ENCODE measurements around the gene NUPR1. TPM values are rescaled to one million over a fixed set of nuclear protein-coding genes. Genes with fewer than 3 reads are reported as not detected.

Gene NUPR1
- total RNA-seq, 1 experiment from 2014 or later, result 0.19 TPM

- Histone ChIP-seq H3K36me3 (ENCODE audit: insufficient read depth, low read length, poor library complexity, severe bottlenecking) (no peaks in the 10 kb centered on the region), H3K4me3 (ENCODE audit: low read depth, low read length, poor library complexity, severe bottlenecking) (no peak overlapping the region), H3K27ac (ENCODE audit: low read depth, low read length, poor library complexity, severe bottlenecking) (no peak overlapping the region), H3K27me3 (replicated peaks; ENCODE audit: insufficient read depth, low read depth, low read length, poor library complexity) (no peaks in the 10 kb centered on the region), H3K9me3 (ENCODE audit: low read depth, low read length, poor library complexity, severe bottlenecking) (no peaks in the 10 kb centered on the region), H3K4me1 (ENCODE audit: insufficient read depth, low read length, poor library complexity, severe bottlenecking) (no peaks in the 10 kb centered on the region)
- DNase-seq (ENCODE audit: low spot score), result no peak
- ChIA-PET CTCF (no interaction called here), POLR2A (ENCODE audit: low non-redundant PET) (no interaction called here)
- no TSS peak for BruUV-seq (replicated peaks)
- intact Hi-C loops (cut with micrococcal nuclease; ENCODE audit: unreplicated experiment), result no loop called here
- TF ChIP-seq CTCF (conservative IDR thresholded peaks at IDR 0.05; ENCODE audit: low read depth, low read length) (no peak), EZH2 (IDR thresholded peaks at IDR 0.05; ENCODE audit: borderline replicate concordance, low read depth, low read length, poor library complexity, severe bottlenecking) (no peak)
Measured at GRCh38 chr16:28495098-28495793, 43.5 kb downstream of the NUPR1 start.

- Histone ChIP-seq H3K9me3 (ENCODE audit: low read depth, low read length, poor library complexity, severe bottlenecking) (no peaks in the 10 kb centered on the region), H3K4me3 (ENCODE audit: low read depth, low read length, poor library complexity, severe bottlenecking) (no peak within 1 kb of the TSS), H3K27me3 (replicated peaks; ENCODE audit: insufficient read depth, low read depth, low read length, poor library complexity) (no peaks in the 10 kb centered on the region), H3K4me1 (ENCODE audit: insufficient read depth, low read length, poor library complexity, severe bottlenecking) (no peaks in the 10 kb centered on the region), H3K27ac (ENCODE audit: low read depth, low read length, poor library complexity, severe bottlenecking) (no peak within 1 kb of the TSS), H3K36me3 (ENCODE audit: insufficient read depth, low read length, poor library complexity, severe bottlenecking) (no peaks in the 10 kb centered on the region)
- intact Hi-C loops (cut with micrococcal nuclease; ENCODE audit: unreplicated experiment), result no loop called here
- no peak for DNase-seq (ENCODE audit: low spot score)
- no peak for TF ChIP-seq EZH2 (IDR thresholded peaks at IDR 0.05; ENCODE audit: borderline replicate concordance, low read depth, low read length, poor library complexity, severe bottlenecking)
- no peak for TF ChIP-seq CTCF (conservative IDR thresholded peaks at IDR 0.05; ENCODE audit: low read depth, low read length)
- POLR2A ChIA-PET (ENCODE audit: low non-redundant PET), result no interaction called here
- CTCF ChIA-PET, result no interaction called here
- no TSS peak for BruUV-seq (replicated peaks)
Measured at GRCh38 chr16:28494121-28494851, 44.5 kb downstream of the NUPR1 start, which contains the start of gene APOBR. Gene APOBR, plus strand, starts transcription at chr16:28494643. Its CDS starts 39 bp downstream, at chr16:28494682.

- no TSS peak for BruUV-seq (replicated peaks)
- no peaks in the 10 kb centered on the region for H3K4me1 ChIP-seq (ENCODE audit: insufficient read depth, low read length, poor library complexity, severe bottlenecking)
- H3K9me3 ChIP-seq (ENCODE audit: low read depth, low read length, poor library complexity, severe bottlenecking), result no peaks in the 10 kb centered on the region
- peak overlapping the region; percentile 98 for H3K27ac ChIP-seq (ENCODE audit: low read depth, low read length, poor library complexity, severe bottlenecking)
- no peak for TF ChIP-seq CTCF (conservative IDR thresholded peaks at IDR 0.05; ENCODE audit: low read depth, low read length)
- TF ChIP-seq EZH2 (IDR thresholded peaks at IDR 0.05; ENCODE audit: borderline replicate concordance, low read depth, low read length, poor library complexity, severe bottlenecking), result no peak
- H3K4me3 ChIP-seq (ENCODE audit: low read depth, low read length, poor library complexity, severe bottlenecking), result peak overlapping the region; percentile 94
- intact Hi-C loops (cut with micrococcal nuclease; ENCODE audit: unreplicated experiment), result no loop called here
- no peaks in the 10 kb centered on the region for H3K36me3 ChIP-seq (ENCODE audit: insufficient read depth, low read length, poor library complexity, severe bottlenecking)
- H3K27me3 ChIP-seq (replicated peaks; ENCODE audit: insufficient read depth, low read depth, low read length, poor library complexity), result no peaks in the 10 kb centered on the region
- DNase-seq (ENCODE audit: low spot score), result no peak
- POLR2A ChIA-PET (ENCODE audit: low non-redundant PET), result no interaction called here
- CTCF ChIA-PET, result no interaction called here
Measured at GRCh38 chr16:28492511-28492910, 46.3 kb downstream of the NUPR1 start.
